ENCODE data around the gene NDOR1.
"Not testable (repeated sequence)": the region's sequence is repeated elsewhere in the genome, so short reads cannot be mapped to it uniquely, and the experiment has no call there.

NDOR1 gene

DNA sequence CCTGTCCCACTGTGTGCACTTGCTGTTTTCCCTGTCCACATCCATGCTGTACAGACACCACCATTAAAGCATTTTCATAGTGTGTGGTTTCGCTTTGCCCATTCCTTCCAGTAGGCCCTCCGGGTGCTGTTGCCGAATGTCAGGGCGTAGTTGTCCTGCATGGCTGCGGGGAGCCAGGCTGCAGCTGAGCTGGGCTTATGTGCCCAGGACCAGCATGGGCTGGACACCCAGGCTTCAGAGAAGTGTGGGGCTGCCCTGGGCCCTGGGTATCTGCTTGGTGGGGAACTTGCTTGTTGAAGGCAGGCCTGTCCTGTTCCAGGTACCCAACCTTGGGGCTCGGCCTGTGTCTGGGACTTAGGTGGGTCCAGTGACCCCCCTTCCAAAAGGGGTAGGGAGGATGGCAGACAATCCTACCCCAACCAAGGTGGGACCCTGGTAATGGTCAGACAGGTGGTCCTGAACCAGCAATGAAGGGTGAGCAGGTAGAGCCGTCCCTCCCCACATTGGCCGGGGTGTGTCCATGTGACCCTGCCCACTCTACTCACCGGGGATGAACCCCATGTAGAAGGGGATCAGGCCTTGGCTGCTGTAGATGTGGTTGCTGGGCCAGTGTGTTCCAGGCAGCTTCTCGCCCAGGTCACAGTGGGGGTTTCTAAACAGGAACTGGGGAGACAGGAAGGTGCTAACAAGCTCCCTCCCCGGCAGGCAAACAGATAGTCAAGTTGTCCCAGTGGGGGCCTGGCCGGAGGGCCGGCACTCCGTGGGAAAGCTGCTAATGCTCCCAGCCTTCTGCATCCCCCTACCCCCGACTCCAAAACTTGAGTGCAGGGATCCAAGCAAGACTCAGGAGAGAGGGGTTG lies 38.4 kb downstream of the NDOR1 start:
- peak; percentile 54 for DNase-seq (ENCODE audit: low spot score)

DNA sequence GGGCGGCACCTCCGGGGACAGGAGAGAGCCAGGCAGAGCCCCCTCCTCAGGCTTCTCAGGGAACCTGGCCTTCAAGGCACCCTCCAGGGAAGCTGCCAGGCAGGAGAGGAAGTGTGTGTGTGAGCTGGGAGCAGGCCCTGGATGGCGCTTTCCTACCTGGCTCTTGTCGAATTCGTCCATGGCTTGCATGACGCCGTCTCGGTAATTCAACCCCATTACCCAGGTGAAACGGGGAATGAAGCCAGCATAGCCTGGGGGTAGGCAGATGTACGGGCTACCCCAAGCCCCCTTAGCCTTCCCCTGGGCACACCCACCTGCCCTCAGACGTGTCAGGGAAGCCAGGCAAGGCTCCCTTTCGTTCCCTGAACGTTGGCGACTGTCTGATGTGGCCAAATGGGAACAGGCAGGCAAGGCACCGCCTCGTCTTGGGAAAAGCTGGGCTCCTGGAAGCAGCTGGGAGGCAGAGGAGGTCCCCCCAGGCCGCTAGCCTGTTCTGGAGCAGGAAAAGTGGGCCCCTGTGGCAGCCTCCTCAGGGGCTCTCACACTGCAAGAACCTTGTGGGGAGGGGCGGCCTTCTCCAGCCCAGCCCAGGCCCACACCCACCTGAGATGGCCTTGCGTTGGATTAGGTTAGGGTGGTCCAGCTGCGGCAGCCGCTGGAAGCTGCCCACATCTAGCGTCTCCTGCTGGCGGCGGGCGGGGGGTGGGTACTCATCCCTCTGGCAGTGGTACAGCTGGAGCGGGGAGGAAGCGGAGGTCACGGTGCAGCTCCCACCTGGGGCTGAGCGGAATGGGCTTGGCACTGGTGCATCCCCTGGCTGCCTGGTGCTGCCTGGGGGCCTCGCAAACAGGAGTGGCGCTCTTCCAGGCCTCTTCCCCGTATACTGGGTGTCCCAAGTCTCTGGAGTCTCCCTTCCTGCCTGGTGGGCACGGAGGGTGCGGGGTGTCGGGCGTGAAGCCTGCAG lies 39.3 kb downstream of the NDOR1 start:
- DNase-seq (ENCODE audit: low spot score) = no peak

DNA sequence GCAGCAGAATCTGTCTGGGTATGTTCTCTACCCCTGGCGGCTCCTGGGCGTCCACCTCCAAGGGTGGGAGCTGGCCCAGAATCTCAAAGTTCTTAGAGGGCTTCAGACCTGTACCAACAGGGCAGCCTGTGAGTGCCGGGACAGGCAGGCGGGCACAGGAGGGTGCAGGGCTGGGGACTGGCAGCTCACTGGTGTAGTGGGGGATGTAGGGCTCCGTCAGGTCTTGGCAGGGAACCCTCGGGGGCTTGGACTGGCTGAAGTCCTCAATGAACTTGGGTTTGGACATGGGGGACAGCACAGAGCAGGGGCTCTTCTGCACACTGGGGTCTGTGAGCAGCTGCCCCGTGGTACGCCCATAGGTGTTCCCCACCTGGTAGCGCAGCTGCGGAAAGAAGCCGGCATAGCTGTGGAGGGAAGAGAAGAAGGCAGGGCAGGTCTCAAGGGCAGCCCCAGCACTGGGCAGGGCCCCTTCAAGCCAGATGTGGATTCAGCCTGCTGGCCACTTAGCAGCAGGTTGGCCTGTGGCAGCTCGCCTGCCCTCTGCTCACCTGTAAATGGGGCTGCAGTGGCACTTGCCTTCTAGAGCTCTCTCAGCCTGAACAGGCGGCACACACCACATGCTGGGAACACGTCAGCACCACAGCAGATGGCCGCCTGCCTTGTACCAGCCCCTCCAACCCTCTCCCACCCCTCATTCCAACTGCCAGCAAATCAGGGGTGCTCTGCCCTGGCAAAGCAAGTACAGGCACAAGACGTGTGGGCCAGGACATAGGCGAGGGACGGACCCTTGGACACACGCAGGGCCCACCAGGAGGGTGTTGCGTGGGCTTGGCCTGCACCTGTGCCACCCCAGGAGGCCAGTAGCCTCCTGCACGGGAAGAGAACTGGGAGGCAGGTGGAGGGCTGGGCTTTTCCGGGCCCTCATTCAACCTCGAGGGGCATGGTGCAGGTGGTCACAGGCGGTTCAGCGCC lies 40.2 kb downstream of the NDOR1 start:
- no peak for DNase-seq (ENCODE audit: low spot score)

DNA sequence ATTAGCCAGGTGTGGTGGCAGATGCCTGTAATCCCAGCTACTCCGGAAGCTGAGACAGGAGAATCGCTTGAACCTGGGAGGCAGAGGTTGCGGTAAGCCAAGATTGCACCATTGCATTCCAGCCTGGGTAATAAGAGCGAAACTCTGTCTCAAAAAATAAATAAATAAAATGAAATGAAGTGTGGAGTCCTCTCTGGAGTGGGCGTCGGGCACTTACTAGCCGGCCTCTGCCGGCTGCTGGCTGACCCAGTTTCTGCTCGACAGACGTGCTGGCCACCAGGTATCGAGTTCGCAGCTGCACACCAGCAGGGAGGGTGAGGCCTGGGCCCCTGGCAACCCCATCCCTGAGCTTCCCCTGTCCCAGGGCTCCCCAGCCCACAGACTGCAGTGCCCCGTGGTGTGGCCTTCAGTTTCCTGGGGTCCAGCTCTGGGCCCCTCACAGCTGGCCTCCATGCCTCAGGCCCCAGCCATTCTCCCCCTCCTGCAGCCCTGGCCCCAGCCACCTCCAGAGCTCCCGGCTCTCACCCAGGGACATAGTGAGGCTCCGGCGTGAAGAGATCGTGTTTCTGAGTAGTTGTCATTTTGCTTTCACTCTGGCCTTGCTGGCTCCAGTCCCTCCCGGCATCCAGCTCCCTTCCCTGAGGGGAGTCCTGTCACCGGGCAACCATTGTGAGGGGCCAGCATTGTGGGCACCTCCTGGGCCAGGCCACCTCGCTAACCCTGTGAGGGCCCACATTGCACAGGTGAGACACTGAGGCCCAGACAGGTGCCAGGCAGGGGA lies 41.8 kb downstream of the NDOR1 start:
- DNase-seq (ENCODE audit: low spot score) = no peak

DNA sequence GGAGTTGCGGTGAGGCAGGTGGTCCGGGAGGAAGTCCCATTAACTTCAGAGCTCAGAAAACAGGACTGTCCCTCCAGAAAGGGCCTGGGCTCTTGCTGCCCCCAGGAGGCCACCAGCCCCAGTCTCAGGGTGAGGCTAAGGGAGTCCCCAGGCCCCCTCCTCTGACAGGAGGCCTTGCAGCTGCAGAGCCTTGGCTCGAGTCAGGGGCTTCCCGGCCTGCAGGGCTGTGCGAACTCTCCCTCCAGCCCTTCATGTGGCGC lies 42.3 kb downstream of the NDOR1 start:
- no peak for DNase-seq (ENCODE audit: low spot score)

DNA sequence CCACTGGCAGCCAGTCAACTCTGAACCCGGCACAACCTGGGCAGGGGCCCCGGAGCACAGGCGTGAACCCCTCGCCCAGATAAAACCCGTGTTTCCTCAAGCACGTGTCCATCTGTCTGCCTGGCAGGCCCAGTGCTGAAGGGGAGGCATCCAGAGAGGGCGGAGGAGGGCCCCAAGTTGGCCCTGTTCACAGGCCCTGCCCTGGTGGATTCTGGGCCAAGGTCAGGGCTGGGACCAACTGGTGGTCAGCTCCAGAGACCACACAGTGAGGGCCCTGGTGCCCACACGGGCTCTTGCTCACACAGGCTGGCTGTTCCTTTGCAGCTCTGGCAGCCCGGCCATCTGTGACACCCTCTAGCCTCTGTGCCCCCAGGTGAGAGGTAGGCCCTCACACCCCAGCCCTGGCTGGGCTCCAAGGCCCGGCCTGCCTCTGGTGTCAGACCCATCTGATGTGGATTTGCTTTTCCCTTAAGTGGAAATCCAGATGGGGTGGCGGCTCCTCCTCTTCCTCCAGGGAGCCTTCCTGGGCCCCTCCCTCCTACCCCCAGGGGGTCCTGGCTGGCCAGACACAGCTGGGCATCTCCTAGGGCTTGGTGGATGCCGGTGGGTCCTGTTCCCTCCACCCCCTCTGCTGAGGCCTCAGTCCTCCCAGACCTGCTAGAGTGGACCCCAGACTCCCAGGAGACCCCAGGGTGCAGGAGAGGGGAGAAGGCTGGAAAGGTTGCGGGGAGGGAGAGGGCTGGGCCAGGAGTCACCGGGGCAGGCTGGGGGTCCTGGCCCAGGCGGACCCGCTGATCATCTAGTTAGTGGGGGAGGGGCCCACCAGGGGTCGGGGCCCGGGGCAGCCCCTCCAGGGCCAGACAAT lies 45.1 kb downstream of the NDOR1 start:
- DNase-seq (ENCODE audit: low spot score) = no peak

DNA sequence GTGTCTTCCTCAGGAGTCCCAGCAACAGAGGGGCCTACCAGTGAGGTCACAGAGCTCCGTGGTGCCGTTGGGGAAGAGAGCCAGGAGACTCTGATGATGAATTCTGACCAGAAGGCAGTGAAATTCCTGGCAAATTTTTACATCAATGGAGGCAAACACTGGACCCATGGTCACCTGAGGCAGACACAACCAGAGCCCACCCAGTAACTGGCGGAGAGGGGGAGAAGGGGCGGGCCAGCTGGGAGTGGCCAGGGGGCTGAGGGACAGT lies 45.6 kb downstream of the NDOR1 start, which contains the start of gene STPG3:
Gene STPG3 (plus strand): TSS at position 93 of the 268 bp plus-strand sequence. CDS start 1 bp downstream, at position 94.
- DNase-seq (ENCODE audit: low spot score) = no peak

DNA sequence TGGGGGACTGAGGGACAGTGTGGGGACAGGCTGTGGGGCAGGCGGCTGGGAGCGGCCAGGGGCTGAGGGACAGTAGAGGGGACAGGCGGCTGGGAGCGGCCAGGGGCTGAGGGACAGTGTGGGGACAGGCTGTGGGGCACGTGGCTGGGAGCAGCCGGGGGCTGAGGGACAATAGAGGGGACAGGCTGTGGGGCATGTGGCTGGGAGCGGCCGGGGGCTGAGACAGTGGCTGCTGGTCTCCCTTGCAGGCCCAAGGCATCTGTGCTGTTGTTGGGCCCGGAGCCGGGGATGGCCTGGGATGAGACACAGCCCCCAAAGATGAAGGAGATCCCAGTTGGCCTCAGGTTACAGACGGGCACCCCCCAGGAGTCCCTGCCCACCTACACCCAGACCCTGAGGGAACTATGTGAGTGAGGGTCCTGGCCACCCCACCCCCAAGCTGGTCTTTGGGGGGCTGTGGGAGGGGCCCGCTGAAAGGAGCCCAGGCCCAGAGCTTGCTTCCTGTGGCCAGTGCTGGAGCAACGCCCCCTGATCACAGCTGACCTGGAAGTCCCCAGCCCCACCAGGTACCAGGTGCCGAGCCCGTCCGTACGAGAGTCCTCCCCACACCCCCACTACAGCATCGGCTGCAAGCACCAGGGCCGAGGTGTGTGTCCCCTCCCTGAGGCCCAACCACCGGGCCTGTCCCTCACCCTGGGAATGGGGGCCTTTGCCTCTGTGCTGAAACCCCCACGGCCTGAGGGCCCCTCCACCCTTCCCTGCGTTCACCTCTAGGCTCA lies 46.2 kb downstream of the NDOR1 start:
- no peak for DNase-seq (ENCODE audit: low spot score)

DNA sequence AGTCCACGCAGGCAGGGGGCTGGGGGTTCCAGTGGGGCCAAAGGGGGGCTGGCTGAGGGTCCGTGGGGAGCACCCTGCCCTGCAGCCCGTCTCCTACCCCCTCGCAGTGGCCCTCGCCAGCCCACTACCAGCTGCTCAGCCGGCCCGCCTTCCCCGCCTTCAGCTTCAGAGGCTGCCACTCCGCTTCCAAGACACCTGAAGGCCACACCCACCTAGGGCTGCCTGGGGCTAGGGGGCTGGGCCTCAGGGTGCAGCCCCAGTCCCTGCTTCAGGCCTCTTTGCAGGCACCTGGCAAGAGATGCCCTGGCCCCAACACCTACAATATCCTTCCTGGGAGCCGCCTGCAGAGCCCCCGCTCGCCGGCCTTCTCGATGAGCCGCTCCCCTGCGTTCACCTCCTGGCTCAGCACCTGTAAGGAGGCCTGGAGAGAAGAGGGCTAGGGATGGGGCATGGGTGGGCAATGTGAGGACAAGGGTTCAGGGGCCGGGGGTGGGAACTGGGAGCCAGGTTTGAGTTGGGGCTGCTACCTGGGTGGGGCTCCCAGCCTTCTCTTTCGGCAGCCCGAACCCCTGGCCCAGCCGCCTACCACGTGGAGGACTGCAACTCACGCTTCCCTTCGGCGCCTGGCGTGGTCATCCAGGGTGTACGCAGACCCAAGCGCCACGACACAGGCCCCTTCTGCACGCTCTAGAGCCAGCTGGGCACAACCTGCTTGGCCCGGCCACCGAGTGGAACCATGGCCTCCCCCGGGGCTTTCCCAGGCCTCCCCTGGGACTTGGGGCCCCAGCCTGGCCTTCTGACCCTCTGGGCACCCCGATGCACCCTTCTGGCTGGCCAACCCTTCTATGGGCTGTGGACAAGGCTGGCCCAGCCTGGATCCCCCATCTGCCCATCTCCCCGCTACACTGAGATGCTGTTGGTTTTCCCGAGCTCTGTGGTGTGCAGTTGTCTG lies 47.3 kb downstream of the NDOR1 start:
- no peak for DNase-seq (ENCODE audit: low spot score)

DNA sequence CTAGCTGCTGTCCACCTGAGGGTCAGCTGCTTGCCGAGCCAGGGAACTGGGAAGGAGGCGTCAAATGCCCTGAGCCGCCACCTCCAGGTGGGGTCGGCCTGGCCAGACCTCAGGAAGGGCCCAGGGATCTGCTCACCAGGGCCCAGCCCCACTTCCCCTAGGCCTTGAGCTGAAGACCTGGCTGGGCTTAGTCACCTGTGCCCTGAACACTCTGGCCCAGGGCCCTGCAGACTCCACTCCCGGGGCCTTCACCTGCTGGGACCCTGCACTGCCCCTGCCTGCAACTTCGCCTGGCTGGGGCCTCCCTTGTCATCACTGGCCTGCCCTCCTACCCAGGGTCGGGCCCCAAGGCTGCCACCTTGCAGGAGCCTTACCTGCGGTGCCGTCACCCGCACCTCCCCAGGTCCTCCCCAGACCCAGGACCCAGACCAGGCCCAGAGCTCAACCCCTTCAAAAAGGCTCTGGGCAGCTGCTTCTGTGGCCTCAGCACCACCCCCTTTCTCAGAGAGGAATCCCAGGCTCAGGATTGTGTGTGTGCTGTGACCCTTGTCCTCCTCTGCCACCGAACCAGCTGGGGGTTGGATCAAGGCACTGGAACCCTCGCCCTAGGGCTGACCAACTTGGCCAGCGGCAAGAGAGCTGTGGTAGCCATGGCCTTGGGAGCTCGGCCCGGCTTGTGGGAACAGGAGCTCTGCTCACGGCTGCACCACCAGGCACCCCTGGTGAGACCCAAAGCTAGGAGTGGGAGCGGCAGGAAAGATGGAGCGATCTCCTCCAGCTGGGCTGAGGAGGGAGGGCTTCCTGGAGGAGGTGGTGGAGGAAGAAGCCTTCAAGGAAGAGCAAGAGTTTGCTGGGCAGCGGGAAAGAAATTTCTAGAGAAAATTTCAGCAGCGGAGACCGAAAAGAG lies 48.5 kb downstream of the NDOR1 start:
- no peak for DNase-seq (ENCODE audit: low spot score)

DNA sequence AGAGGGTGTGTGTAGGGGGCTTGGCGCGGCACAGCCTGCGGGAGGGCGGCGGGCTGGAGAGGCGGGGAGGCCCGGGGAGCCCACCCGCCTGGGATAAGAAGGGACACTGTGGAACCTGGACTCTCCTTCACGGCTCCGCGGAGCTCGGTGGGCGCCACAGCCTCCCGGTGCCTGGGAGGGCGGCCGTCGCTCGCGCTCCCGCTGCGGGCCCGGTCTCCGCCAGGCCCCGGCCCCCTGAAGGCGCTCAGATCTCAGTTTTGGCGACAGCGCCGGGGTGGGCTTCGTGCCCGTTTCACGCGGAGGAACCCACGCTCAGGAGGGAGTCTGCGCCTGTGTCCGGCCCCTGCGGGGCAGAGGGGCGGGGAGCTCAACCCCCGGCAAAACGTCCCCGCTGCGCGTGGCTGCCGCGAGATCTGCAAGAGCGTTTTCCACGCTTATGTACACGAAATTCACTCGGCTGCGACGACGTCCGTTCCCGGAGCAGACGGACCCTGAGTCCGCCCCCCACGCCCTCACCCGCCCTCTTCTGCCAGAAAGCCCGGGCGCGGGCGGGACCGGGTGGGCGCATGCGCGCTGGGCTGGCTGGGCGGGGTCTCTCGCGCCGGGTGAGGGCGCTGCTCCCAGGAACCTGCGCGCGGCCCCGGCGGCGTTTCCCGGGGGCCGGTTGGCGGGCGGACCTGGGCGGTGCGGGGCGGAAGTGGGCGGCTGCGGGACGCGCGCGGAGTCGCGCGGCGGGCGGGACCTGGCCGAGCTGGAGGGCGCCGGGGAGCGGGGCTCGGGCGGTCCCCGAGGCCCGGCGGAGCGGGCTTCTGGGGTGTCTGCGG lies 49.3 kb downstream of the NDOR1 start, which contains the start of gene NELFB:
Gene NELFB (plus strand): TSS at position 704 of the 824 bp plus-strand sequence.
- DNase-seq (ENCODE audit: low spot score) = peak; percentile 92

DNA sequence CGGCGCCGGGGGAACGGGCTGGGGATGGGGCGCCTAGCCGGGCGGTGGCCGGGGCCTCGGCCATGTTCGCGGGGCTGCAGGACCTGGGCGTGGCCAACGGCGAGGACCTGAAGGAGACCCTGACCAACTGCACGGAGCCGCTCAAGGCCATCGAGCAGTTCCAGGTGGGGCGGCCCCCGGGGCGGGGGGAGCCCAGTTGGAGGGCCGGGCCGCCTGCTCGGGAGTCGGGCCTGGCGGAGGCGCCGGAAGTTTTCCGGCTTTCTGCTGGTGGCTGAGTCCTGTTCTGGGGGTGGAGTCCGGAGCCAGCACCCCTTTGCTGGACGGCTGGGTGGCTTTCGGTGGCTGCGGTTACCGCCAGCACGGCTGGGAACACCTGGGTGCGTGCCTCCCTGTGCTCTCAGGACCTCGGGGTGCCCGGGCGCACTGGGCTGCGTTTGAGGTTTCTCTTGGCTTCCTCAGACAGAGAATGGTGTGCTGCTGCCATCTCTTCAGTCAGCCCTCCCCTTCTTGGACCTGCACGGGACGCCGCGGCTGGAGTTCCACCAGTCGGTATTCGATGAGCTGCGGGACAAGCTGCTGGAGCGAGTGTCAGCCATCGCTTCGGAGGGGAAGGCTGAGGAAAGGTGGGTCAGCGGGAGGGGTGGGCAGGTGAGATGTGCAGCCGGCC lies 50.1 kb downstream of the NDOR1 start:
- DNase-seq (ENCODE audit: low spot score) = peak; percentile 61

DNA sequence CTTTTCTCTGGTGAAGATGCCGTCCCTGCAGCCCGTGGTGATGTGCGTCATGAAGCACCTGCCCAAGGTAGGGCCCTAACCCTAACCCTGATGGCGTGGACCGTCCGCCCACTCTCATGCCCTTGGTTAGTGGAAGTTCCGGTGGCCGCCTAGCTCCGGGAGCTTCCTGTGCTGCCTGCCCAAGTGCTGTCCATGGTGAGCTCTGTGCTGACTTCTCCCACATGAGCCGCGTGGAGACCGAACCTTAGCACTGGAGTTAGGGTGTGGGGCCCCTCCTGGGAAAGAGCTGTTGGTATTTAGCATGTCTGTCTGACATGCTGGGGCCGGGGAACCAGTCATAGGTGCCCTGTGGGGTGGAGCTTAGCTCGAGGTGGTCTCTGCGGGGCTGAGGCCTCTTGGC lies 50.9 kb downstream of the NDOR1 start:
- DNase-seq (ENCODE audit: low spot score) = no peak

DNA sequence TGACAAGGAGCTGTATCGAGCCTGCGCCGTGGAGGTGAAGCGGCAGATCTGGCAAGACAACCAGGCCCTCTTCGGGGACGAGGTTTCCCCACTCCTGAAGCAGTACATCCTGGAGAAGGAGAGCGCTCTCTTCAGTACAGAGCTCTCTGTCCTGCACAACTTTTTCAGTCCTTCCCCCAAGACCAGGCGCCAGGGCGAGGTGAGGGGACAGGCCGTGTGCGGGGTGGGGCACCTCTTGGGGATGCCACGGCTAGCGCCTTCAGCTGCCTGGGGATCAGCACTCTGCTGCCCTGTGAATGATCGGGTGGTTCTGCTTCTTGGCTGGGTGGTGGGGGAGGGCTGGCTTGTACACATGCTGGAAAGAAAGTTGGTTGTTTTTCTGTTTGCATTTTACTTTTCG lies 51.4 kb downstream of the NDOR1 start:
- DNase-seq (ENCODE audit: low spot score) = no peak

DNA sequence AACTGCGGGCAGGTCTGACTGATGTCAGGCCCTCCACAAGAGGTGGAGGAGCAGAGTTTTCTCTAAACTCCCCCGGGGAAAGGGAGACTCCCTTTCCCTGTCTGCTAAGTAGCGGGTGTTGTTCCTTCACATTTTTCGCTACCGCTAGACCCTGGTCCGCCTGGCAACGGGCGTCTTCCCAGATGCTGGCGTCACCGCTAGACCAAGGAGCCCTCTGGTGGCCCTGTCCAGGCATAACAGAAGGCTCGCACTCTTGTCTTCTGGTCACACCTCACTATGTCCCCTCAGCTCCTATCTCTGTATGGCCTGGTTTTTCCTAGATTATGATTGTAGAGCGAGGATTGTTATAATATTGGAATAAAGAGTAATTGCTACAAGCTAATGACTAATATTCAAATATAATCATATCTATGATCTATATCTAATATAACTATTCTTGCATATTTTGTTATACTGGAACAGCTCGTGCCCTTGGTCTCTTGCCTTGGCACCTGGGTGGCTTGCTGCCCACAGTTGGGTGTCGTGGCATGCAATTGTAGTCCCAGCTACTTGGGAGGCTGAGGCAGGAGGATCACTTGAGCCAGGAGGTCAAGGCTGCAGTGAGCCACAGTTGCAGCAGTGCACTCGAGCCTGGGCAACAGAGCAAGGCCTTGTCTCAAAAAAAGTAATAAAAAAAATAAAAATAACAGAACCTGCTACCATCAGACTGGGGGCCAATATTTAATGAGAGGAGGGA lies 56.8 kb downstream of the NDOR1 start:
- DNase-seq (ENCODE audit: low spot score) = not testable (repeated sequence)

Data from NAMALWA (cell line).